Choroid plexus epithelial cell (primary cell): ENCODE measurements around the gene IPO9.

ENCODE experiments used
- DNase-seq: peaks from one replicate; pipeline ENCODE4 v3.0.0-alpha.2; 2010; ENCODE audit warnings: low read depth
- H3K4me3 ChIP-seq: 2 replicates; pipeline ENCODE4 v1.5.1; 2011; ENCODE audit warnings: low read depth, mild to moderate bottlenecking, control low read depth, low read length, moderate library complexity
- CTCF ChIP-seq: conservative IDR thresholded peaks from 2 replicates; pipeline ENCODE4 v1.5.1; 2011; ENCODE audit warnings: low read depth, mild to moderate bottlenecking, control low read depth, inconsistent platforms, low read length, moderate library complexity

The IPO9 gene

GRCh38 chr1:201903135-201903534 lies 74.2 kb downstream of the IPO9 start:
- H3K4me3 ChIP-seq: no peak overlapping the region
- no peak for TF ChIP-seq CTCF
- DNase-seq: peak; percentile 60

DNA sequence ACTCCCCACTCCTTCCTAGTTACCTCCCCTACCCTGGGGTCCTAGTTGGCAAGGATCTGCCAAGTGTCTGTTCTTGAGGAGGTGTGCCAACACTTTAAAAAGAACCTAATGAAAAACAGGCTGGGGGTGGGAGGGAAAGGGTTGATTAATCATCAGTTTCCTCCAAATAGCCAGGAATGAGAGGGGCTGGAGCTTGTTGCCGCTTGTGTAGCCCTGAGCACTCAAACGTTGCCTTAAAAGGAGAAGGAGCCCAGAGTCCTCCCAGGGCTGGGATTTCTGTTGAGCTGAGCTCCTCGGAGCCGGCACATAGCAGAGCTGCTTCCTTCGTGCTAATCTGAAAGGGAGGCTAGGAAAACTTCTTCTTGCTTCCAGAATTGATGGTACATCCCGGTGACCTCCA lies 75.6 kb downstream of the IPO9 start:
- no peak overlapping the region for H3K4me3 ChIP-seq
- TF ChIP-seq CTCF: no peak
- DNase-seq: peak; percentile 93

DNA sequence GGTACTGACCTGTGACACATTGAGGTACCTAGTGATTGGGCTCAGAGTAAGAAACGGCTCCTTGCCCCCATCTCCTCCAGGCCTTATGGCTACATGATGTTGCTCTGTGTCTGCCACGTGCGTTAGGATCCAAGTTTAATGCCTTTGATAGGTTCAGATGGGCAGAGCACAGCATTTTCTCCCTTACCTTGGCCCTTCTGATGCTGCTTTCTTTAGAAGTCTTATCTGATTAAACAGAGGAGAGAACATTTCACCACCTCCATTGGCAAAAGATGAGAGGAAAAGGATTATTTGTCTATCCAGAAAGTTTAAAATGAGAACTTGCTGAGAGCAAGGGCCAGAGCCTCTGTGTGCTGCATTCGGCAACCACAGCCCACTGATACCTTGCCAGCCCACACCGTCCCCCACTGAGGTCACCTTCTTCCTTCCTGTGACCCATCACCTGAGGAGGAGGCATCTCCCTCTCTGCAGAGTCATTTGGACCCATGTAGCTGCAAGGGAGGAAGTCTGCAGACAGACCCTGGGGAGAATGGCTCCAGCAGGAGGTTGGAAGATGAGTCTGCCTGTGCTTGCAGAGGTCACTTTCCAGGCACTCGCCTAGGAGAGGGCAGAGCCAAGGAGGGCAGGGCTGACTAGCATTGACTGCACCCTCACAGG lies 76.4 kb downstream of the IPO9 start:
- DNase-seq: no peak
- TF ChIP-seq CTCF: no peak
- no peak overlapping the region for H3K4me3 ChIP-seq

- no peak for DNase-seq
- TF ChIP-seq CTCF: no peak
- H3K4me3 ChIP-seq: no peak overlapping the region
These were observed 77.4 kb downstream of the IPO9 start for GRCh38 chr1:201906336-201906735.

DNA sequence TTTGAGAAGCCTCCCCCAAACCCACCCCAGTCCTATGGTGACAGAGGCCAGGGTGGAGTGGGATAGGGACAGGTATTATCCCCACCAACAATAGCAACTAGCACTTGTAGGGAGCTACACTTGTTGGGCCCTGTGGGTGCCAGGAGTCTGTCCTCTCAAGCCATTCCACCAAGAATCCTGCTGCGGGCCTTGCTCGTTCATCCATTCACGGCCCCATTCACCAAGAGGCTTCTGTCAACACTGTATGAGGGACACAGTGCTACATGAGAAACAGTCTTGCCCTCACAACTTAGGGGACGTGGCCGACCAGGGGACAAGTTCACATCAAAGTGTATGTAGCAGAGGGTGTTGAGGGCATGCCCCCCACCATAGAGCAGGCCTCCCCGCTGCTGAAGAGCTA lies 78.7 kb downstream of the IPO9 start:
- no peak for TF ChIP-seq CTCF
- no peak overlapping the region for H3K4me3 ChIP-seq
- no peak for DNase-seq

GRCh38 chr1:201911826-201912571 lies 83.0 kb downstream of the IPO9 start:
- H3K4me3 ChIP-seq: no peak overlapping the region
- no peak for TF ChIP-seq CTCF
- DNase-seq: peak; percentile 53

DNA sequence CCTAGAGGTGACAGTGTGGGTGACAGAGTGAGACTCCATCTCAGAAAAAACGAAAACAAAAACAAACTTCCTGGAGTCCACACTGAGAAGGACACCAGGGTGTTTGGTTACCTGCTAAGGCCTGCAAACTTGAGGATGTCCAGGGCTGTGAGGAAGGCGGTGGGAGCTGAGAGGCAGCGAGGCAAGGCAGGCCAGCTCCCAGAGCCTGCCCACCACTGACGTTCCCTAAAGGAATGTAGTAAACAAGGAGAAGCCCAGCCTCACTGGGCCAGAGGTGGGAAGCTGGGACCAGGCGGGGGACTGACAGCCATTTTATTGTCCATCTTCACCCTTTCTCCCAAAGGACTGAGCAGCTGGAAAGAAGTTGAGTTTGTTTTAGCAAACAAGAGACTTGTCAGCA lies 83.9 kb downstream of the IPO9 start:
- no peak for TF ChIP-seq CTCF
- H3K4me3 ChIP-seq: no peak overlapping the region
- peak; percentile 69 for DNase-seq
